ENCODE data around the gene ZER1.
"Not testable (repeated sequence)": the region's sequence is repeated elsewhere in the genome, so short reads cannot be mapped to it uniquely, and the experiment has no call there.

The ZER1 gene

GRCh38 chr9:128771745-128772519 lies at the start of gene ZER1:
Gene ZER1, minus strand, starts transcription at chr9:128771927. Its CDS starts 16,362 bp downstream, at chr9:128755565.
- peak; percentile 87 for DNase-seq

DNA sequence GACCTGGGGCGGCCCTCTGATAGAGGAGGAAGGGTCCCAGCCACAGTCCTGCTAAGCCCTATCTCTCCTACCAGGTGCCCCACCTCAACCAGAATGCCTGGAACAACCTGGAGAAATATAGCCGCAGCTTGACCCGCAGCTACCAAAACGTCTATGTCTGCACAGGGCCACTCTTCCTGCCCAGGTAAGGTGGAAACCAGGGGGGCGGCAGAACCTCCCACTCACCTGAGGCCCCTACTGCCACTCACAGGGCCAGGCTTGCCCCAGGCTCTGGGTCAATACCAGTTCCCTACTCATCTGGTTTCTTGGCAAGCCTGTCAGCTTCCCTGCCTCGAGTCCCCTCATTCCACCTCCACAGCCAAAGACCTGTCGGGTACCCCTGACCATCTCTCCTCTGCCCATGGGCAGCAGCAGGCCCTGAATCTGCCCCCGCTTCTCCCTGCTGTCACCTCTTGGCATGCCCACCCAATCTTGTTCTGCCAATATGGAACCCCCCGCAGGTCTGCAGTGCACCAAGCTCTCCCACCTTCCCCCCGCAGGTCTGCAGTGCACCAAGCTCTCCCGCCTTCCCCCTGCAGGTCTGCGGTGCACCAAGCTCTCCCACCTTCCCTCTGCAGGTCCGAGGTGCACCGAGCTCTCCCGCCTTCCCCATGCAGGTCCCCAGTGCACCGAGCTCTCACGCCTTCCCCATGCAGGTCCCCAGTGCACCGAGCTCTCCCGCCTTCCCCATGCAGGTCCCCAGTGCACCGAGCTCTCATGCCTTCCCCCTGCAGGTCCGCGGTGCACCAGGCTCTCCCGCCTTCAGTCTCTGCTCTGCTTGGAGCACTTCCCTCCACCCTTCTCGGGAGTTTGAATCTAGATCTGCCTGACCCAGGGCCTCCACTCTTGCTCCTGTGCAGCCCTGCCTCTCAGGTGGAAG lies 49.2 kb upstream of the ZER1 start:
- DNase-seq: no peak

GRCh38 chr9:128819716-128820664 lies 48.3 kb upstream of the ZER1 start:
- no peak for DNase-seq

DNA sequence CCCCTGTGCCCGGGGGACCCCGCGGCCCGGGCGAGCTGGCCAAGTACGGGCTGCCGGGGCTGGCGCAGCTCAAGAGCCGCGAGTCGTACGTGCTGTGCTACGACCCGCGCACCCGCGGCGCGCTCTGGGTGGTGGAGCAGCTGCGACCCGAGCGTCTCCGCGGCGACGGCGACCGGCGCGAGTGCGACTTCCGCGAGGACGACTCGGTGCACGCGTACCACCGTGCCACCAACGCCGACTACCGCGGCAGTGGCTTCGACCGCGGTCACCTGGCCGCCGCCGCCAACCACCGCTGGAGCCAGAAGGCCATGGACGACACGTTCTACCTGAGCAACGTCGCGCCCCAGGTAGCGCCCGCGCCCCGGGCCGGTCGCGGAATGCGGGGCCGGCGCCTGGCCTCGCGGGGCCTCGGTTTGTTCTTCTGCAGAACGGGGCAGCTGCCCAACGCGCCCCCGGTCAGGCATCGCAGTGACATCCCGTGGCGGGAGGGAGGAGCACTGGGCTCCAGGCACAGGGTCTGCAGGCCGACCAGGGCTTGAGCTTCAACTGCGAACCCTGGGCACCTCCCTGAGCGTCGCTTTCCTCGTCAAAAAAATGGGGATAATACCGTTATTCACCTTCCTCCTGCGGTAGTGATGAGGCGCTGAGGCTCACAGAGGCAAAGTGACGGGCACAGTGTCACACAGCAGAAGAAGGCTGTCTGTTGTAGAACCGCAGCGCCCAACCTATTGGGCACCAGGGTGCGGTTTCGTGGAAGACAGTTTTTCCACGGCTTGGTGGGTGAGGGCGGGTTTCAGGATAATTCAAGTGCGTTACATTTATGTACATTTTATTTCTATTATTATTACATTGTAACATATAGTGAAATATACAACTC lies 47.4 kb upstream of the ZER1 start:
- no peak for DNase-seq

GRCh38 chr9:128818099-128818838 lies 46.5 kb upstream of the ZER1 start, which contains the start of gene ENDOG:
Gene ENDOG, plus strand, starts transcription at chr9:128818500. Its CDS starts 185 bp downstream, at chr9:128818685.
- peak; percentile 90 for DNase-seq

- DNase-seq: no peak
Observed at GRCh38 chr9:128810873-128811272, 39.1 kb upstream of the ZER1 start.

DNA sequence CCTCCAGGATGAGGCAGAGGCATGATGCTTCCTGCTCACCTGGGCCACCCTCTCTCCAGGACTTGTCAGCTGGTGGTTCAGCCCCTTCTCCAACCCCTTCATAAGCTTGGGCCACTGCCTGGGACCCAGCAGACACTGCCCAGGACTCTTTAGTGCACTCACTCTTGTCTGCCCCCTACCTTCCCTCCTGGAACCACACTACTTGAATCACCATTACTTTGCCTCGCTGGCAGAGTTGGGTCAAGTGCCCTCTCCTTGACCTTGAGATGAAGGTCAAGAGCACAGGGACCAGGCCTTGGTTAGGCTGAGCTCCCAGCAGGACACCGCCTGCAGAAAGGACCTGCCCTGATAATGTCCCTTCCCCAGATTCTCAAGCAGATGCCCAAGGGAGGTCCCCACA lies 38.1 kb upstream of the ZER1 start:
- DNase-seq: no peak

DNA sequence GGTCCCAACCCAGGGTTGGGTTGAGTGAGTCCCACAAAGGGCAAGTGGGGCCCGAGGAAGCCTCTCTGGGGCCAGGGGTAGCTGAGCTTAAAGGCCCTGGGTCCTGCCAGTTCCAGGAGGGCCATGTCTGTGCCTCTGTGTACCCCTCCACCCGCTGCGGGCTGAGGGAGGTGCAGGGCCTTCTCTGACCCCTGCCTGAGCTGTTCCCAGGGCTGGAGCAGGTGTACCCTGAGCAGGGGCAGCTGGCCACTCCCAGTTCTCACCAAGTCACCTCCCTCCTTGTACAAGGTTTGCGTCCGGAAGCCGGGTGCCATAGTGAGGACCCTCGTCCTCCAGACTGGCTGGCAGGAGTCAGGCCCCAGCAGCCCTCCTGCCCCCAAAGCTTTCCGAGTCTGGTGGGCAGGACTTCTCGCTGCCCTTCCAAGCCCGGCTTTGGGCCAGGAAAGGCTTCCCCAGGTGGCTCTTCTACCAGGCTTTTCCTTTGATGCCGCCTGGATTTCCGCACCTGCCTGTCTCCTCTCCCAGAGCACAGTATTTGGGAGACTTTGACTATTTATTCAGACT lies 37.4 kb upstream of the ZER1 start:
- DNase-seq: no peak

DNA sequence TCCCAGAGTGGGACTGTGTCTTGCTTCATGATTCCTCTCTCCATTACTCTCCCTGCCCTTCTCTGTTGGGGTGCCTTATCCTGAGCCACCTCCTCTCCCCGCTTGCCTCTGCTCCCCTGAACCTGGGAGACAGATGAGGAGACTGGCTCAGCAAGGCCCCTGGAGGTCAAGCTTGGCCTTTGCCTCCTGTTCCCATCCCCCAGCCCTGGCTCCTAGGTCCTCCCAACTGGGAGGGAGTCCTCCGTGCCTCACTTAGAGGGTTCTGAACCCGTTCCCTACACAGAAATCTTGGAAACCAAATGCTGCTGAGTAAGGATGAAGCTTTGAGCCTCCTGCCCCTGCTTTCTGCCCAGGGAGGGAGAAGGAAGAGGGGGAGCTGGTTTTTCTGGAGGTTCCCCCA lies 36.8 kb upstream of the ZER1 start:
- DNase-seq: no peak

DNA sequence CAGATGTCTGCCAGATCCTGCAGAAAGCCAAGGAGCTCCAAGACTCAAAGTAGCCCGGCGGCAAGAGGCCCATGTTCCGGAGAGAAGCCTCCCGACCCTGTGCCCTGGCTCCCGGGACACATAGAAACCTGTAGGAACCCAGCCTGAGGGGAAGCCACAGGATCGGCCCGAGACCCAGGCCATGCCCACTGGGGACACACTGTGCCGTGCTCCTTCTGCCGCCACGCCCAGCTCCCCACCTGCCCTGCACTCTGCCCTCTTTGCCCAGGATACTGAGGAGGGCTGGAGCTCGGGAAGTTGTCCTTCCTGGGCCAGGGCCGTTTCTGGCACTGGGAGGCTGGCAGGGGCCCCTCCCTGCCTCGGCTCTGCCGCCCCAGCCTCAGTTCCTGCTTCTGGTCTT lies 36.1 kb upstream of the ZER1 start:
- no peak for DNase-seq

DNA sequence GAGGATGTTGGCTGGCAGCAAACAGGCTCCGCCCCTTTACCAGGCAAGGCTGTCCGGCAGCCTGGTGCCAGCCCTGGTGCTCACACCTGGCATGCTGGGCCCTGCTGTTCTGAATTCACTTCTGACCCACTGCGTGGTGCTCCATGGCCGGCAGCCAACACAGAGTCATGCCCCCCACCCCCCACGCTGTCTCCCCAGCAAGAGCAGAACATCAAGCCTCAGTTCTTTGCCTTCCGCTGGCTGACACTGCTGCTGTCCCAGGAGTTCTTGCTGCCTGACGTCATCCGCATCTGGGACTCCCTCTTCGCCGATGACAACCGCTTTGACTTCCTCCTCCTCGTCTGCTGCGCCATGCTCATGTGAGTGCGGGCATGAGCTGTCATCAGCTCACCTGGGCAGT lies 33.9 kb upstream of the ZER1 start:
- DNase-seq: no peak

DNA sequence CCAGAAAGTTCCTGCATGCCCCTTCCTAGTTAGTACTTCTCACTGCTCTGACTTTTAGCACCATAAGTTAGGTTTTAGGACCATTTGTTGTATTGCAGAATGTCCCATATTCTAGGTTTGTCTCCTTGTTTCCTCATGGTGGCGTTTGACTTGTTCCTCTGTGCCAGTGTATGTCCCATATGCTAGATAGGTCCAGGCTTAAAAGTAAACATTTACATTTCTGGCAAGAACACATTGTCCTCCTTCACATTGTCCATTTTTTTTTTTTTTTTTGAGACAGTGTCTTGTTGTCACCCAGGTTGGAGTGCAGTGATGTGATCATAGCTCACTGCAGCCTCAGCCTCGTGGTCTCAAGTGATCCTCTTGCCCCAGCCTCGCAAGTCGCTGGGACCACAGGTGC lies 30.8 kb upstream of the ZER1 start:
- DNase-seq: no peak

- no peak for DNase-seq
Observed at GRCh38 chr9:128800061-128800460, 28.3 kb upstream of the ZER1 start.

DNA sequence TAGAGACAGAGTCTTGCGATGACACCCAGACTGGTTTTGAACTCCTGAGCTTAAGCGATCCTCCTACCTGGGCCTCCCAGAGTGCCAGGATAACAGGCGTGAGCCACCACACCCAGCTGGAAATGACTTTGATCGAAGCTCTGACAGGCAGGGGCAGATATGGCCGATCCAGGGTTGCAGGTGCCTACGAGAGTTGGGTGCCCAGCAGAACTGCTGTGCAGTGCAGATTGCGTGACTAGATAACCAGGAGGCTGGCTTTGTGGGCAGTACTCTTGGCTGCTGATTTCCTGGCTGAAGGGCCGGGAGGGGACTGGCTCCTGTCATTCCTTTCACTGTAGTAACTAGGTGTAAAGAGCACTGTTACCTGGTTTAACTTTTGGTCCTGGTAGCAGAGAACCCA lies 27.2 kb upstream of the ZER1 start:
- DNase-seq: no peak

- DNase-seq: not testable (repeated sequence)
Observed at GRCh38 chr9:128794961-128795360, 23.2 kb upstream of the ZER1 start.

DNA sequence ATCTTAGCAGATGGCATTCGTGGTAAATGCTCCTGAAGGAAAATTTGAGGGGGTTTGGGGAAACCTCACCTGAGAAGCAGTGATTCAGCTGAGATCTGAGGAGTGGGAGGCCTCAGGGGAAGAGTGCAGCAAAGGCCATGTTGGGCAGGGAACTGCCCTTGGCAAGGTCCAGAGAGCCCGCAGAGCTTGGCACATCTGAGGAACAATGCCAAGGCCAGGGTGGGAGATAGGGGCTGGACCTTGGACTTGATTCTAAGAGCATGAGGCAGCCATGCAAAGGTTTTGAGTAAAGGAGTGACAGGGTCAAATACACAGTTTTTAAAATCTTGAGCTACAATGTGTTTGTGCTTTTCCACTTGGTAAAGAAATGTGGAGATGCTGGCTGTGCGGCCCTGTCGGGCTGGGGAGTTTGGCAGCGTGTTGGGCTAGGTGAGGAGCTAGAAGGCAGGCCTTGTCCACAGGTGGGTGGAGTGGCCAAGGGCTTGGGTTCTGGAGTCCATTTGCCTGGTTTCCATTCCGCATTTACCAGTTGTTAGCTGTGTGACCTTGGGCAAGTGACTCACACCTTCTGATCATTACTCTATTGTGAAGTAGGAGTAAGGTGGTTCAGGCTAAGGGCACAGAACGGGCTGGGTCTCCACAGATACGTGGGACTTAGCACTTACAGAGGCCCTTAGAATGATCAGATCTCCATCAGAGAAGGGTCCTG lies 21.4 kb upstream of the ZER1 start:
- DNase-seq: no peak

DNA sequence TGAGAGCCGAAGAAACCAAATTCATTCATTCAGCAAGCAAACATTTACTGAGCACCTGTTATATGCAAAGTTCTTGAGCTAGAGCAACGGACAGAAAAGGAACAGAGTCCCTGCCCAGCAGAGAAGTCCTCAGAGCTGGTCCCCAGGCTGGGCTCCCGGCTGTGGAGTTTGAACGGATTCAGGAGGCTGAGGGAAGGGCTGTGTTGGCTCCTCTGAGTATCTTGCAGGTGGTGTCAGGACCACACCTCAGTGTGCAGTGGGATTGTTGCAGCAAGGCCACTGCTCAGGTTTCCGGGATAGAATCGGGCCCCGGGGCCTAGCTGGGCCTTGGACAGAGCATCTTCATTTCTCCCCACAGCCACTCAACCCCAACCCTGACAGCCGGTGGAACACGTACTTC lies 20.4 kb upstream of the ZER1 start:
- DNase-seq: no peak

DNA sequence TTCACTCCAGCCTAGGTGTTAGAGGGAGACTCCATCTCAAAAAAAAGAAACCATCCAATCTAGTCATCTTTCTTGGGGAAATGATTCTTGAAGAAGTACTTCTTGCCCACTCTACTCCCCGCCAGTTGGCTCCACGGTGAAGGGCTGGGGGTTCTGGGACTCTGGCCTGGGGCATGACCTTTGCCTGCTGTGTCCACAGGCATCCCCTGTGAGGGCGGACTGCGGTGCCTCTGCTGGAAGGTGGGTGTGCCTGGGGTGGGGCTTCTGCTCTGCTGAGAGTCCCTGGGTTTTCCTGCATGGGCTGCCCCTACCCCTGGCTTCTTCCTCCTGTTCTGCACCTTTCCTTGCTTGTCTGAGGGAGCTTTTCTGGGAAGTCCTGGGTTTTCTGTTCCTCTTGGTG lies 18.8 kb upstream of the ZER1 start:
- DNase-seq: no peak

- DNase-seq: no peak
Observed at GRCh38 chr9:128788445-128788844, 16.7 kb upstream of the ZER1 start.

GRCh38 chr9:128787659-128788058 lies 15.9 kb upstream of the ZER1 start:
- no peak for DNase-seq

Measured in amniotic stem cell (primary cell).